H4 (cell line): ENCODE data around the gene SLC9A8. TPM values are rescaled to one million over a fixed set of nuclear protein-coding genes. Genes with fewer than 3 reads are reported as not detected.
A peak's percentile ranks its signal among the peaks of the same experiment; 100 is the strongest.

Experiments
- DNase-seq: peaks from one replicate; pipeline ENCODE4 v3.0.0-alpha.2; 2015; ENCODE audit warnings: low spot score
- total RNA-seq: library from RNA; depleted of rRNA; stranded (reverse); fragments of >200 nt; shearing (Covaris generic); gene quantifications from 2 replicates; pipeline ENCODE4 v1.2.3, GENCODE V29; 2014

SLC9A8 gene
- total RNA-seq, 1 experiment from 2014 or later: 4.9 TPM

- peak; percentile 93 for DNase-seq
Measured at GRCh38 chr20:49915380-49916145, 102.9 kb downstream of the SLC9A8 start, which contains the start of gene SPATA2. SPATA2 (minus strand) TSS chr20:49915529; CDS start chr20:49908490, 7,039 bp downstream.

DNA sequence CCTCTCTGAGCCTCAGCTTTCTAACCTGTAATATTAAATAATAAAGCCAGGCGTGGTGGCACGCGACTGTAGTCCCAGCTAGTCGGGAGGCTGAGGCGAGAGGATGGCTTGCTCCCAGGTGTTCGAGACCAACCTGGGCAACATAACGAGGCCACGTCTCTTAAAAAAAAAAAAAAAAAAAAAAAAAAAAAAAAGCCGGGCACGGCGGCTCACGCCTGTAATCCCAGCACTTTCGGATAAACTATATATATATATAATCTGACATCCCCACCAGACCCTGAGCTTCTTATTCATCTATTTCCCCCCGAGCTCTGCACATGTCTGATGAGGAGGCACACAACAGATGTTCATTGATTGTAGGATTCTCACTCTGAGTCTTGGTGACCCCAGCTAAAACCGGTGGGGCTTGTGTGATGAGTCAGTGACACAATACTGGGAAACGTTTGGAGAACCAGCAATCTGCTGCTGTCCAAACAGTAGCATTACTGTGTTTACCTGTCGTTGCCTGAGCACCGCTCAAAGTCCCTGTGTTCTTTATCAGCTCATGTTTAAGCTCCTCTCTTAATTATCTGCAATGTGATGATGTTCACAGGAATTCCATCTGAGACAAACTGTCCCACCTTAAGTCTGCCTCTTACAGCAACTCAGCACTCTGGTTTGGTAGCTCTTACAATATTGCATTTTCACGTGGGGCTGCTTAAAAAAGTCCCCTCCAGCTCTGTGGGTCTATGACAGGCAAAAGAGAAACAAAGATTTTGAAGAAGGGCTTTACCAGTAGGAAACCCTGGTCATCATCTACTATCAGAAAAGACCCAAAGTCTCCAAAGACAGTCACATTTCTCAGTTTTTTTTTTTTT, 103.7 kb downstream of the SLC9A8 start:
- no peak for DNase-seq

- DNase-seq: no peak
Measured at GRCh38 chr20:49918446-49918845, 105.8 kb downstream of the SLC9A8 start.

GRCh38 chr20:49919009-49919408, 106.4 kb downstream of the SLC9A8 start:
- no peak for DNase-seq

DNA sequence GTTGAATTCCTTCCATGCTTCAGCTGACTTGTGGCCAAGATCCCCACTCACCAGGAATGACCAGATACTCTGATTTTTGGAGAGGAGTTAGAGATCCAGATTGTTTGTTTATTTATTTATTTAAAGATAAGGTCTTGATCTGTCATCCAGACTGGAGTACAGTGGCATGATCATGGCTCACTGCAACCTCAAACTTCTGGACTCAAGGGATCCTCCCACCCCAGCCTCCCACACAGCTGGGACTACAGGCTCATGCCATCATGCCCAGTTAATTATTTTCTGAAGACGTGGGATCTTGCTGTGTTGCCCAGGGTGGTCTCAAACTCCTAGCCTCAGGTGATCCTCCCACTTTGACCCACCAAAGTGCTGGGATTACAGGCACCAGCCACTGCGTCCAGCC, 106.8 kb downstream of the SLC9A8 start:
- DNase-seq: no peak

- DNase-seq: no peak
Measured at GRCh38 chr20:49924247-49924646, 111.6 kb downstream of the SLC9A8 start.

GRCh38 chr20:49925901-49926454, 113.3 kb downstream of the SLC9A8 start:
- no peak for DNase-seq

DNA sequence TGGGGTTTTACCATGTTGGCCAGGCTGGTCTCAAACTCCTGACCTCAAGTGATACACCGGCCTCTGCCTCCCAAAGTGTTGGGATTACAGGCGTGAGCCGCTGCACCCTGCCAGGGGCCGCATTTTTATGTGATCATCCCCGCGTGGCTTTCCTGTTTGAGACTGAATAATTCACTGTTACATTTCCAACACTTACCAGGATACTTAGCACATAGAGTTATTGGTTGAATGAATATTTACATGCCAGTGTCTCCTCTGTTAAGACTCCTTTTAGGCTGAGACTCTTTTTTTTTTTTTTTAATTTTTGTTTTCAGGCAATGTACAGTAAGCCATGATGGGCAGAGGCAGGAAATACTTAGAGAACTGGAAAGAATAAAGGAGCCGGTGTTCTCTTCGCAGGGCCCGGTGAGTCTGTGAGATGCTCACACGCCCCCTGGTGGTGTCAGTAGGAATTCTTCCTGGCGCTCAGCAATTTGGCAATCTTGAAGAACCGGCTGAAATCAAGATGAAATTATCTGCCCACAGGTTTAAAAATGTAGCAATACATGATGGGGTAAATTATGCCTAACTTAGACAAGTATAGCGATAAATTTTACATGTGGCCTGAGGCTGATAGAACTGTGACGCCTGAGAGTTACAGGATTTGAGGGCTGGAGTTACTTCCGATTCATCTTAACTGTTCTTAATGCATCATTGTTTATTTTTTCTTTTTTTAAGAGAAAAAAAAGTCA, 115.9 kb downstream of the SLC9A8 start:
- peak; percentile 82 for DNase-seq

DNA sequence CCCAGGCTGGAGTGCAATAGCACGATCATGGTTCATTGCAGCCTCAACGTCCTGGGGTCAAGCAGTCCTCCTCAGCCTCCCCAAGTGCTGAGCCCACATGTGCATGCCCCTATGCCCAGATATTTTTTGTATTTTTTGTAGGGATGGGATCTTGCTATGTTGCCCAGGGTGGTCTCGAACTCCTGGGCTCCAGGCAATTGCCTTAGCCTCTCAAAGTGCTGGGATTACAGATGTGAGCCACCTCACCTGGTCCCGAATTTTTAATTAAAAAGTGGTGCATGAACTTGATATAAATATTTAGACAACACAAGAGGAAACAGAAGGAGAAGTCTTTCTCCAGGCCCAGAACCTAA, 116.5 kb downstream of the SLC9A8 start:
- DNase-seq: no peak

GRCh38 chr20:49935746-49936152, 123.1 kb downstream of the SLC9A8 start:
- no peak for DNase-seq

DNA sequence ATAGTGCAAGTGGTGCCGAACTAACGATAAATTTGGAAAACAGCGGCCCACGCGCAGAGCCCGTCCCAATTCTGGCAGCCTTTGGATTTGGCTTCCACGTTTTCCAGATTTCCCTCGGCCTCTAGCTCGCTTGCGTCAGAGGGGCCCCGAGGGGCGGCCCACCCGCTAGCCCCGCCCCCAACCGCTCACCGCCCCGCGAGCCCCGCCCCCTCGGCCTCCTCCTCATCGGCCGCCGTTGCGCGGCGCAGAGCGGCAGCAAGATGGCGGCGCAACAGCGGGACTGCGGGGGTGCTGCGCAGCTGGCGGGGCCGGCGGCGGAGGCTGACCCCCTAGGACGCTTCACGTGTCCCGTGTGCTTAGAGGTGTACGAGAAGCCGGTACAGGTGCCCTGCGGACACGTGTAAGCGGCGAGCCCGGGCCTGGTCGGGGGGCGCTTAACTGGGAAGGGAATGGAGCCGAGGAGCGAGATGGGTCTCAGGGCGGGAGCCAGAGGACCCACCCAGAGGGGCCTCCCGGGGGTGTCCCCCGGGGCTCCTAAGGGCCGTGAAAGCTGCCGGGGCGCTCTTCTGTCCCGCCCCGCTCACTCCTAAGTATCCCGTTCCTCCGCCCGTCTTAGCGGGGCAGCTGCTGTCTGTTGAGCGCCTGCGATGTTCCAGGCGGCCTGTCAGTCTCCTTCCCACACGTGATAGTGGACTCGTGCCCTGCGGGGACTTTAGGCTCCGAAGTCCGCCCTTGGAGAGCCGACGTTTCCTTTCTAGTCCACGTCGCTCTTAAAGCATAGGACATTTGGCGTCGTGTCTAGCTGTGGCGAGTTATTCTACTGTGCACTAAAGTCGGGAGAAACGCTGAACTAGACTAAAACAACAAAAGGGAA, 123.8 kb downstream of the SLC9A8 start, which contains the start of gene RNF114:
Gene RNF114, plus strand, starts transcription at position 245 of the 874 bp plus-strand sequence. Its CDS starts 16 bp downstream, at position 261.
- DNase-seq: peak; percentile 75

GRCh38 chr20:49937027-49937929, 124.7 kb downstream of the SLC9A8 start:
- no peak for DNase-seq

DNA sequence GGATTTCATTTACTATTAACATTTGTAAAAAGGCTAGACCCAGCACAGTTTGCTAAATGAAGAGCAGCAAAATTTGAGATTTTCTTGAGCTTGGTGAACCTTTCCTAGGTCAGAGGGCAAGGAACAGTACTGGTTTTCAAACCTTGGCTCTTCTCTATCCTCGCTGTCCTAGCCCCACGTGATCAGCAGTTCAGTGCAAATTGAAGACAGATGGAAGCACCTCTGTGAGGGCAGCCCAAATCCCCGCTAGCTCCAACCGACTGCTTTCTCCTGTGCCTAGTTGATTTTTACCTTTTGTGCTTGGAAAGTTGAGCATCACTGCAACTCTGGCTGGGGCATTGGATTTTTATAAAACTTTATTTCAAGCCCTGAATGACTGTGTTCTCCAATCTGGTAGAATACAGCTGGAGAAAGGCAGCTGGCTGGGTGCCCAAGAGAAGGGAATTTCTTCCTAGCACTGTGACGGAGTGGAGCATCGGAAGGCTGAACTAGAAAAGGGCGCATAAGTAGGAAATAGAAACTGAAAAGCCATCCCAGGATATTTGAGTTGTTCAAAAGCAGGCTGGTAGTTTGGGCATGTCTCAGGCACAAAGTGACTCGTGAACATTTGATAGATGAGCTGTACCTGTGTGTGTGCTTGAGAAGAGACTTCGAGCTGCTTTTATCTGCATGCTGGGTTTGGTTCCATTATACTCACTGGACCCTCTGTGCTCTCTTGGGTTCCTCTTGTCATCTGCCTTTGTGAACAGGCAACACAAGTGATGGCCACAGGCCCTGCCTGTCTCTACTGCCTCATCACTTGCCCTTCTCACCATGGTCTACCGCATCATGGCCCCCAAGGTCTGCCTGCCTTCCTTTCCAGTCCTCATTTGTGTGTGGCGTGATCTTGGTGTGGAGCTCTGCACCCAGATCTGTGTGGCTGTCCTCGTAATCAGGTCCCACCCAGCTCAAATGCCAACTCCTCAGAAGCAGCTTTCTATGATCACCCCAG, 125.8 kb downstream of the SLC9A8 start:
- DNase-seq: no peak

- no peak for DNase-seq
Measured at GRCh38 chr20:49941456-49941855, 128.8 kb downstream of the SLC9A8 start.
